Effector CD8-positive, alpha-beta T cell (primary cell): Measurements from ENCODE around the gene ZNF354C.

Experiments
- DNase-seq: peaks from one replicate; lab custom pipeline; 2025; lab: John Stamatoyannopoulos, UW

Gene ZNF354C

DNA sequence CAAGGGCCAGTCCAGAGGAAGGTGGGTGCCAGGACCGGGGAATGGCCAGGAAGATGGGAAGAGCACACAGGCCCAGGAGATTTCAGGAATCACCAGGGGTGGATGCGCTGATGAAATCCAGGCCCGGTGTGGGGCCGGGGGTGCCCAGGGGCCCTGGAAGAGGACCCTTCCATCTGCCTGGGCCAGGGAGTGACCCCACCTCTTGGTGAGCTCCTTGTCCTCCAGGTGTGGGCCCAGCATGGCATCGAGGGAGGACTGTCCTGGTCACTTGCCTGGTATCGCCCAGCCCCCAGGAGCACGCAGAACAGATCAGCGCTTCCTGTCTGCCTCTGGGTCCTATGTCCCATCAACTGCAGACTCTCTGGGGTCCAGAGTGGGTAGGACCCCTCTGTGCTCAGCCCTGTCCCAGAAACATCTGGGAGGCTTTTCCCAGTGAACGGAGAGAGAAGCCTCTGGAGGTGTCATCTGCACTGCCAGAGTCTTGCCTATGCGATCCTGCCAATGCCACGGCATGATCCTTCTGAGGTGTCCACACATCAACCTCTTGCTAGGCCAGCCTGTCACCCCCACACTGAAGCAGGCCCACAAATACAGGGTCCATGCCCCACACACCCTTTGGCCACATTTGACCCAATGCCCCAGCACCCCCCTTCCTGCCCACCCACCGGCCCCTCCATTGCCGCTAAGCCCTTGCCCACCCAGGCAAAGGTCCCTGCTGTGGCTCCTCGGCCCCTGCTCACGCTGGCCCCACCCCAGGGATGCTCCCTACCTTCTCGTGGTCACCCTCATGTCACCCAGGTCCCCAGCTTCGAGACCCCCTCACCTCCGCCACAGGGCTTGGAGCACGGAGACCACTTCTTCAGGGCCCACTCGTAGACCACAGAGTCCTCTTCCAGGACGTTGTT lies 67.2 kb downstream of the ZNF354C start:
- no peak for DNase-seq

- DNase-seq = no peak
These were observed 67.8 kb downstream of the ZNF354C start for GRCh38 chr5:179128041-179128365.

GRCh38 chr5:179128976-179129375 lies 68.8 kb downstream of the ZNF354C start:
- DNase-seq = no peak

DNA sequence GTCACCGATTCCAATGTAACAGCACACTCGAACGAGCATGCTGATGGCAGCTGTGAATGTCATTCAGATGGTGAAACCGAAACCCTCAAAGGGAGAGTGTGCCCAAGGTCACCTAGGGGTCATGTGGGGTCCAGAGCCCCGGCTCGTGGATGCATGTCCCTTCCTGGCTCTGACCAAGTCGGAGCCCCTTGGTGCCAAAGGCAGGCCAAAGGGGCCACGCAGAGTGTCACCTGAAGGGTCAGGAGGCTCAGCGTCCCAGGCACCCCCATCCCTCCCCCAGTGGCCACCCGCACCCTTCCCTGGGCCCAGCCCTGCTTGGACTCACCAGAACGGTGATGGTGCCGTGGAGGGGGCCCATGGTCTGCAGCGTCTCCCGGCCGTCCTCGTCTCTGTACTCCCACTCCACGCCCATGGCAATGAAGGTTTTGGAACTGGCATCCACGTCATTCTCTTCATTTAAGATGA lies 69.5 kb downstream of the ZNF354C start:
- no peak for DNase-seq

DNA sequence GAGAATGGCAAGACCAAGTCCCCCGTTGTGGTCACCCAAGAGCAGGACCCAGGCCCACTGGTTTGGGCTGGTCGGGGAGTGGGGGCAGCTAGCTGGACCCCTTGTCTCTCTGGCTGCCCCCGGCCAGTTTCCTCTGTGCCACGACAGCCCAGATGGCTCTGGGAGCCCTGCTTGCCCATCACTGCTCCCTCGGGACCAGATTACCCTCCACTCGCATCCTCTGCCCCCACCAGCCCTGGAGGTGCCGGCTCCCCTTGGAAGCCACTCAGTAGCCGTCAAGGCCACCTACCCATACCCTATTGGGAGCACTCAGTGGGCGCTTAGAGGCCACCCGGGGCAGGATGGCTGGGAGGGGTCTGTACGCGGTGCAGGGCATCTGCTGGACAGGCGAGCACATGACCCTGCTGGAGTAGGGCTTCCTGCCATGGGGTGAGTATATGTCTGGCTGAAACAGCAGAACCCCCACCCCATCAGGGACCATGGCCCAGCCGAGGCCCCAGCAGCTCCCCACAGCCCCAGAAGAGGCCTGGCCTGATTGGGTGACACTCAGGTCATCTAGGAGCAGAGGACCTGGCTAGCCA lies 70.0 kb downstream of the ZNF354C start:
- no peak for DNase-seq

DNA sequence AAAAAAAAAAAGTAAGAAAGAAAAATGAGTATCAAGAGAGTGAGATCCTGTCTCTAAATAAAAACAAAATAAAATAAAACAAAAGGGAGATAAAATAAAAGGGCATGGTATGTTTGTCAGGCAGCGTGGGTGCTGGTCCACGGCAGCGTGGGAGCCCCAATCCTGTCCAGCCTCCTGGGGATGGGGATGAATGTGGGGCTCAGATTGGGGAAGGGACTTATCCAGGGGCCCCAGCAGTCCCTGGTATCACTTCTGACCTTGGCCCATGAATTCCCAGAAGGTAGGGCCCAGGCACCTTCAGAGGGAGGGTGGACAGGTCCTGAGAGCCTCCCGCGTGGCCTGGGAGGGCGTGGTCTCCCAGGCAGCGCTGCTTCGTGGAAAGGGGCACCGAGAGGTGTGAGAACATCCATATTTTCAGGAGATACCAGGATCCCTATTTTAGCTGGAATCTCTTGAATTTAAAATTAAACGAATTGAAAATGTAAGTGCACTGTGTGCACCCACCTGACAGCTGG lies 71.2 kb downstream of the ZNF354C start:
- DNase-seq = no peak

- no peak for DNase-seq
These were observed 71.9 kb downstream of the ZNF354C start for GRCh38 chr5:179131886-179132585.

GRCh38 chr5:179132586-179133355 lies 72.6 kb downstream of the ZNF354C start:
- DNase-seq = no peak
